Calu3 (cell line): ENCODE data around the gene CACNG4. TPM values are rescaled to one million over a fixed set of nuclear protein-coding genes. Genes with fewer than 3 reads are reported as not detected.

Experiments used
- BruUV-seq: library from RNA; stranded (reverse); fragments of 400-500 nt; replicated peaks from 2 replicates; lab custom pipeline; 2021; lab: Mats Ljungman, UMichigan
- CTCF ChIA-PET: fragments of 300-600 bp; sonication (Branson Sonifier 250); formaldehyde crosslinking; loops from one replicate; lab custom pipeline; 2022; ENCODE audit warnings: antibody characterized with exemption; lab: Charles Lee
- DNase-seq: peaks from one replicate; pipeline ENCODE4 v3.0.0; 2022
- H3K27ac Mint-ChIP-seq: one replicate; pipeline ENCODE4 v1.8.0; 2022; ENCODE audit warnings: mixed read lengths; ENCODE audit not compliant: unreplicated experiment
- H3K27me3 Mint-ChIP-seq: one replicate; pipeline ENCODE4 v1.8.0; 2022; ENCODE audit warnings: mixed read lengths; ENCODE audit not compliant: unreplicated experiment
- H3K36me3 Mint-ChIP-seq: one replicate; pipeline ENCODE4 v1.8.0; 2022; ENCODE audit warnings: mild to moderate bottlenecking, moderate library complexity, mixed read lengths; ENCODE audit not compliant: insufficient read depth, unreplicated experiment
- H3K4me1 Mint-ChIP-seq: one replicate; pipeline ENCODE4 v1.8.0; 2022; ENCODE audit warnings: mild to moderate bottlenecking, low read depth, mixed read lengths; ENCODE audit not compliant: unreplicated experiment
- H3K4me3 Mint-ChIP-seq: one replicate; pipeline ENCODE4 v1.8.0; 2022; ENCODE audit warnings: mild to moderate bottlenecking, low read depth, moderate library complexity, mixed read lengths; ENCODE audit not compliant: unreplicated experiment
- H3K9me3 Mint-ChIP-seq: one replicate; pipeline ENCODE4 v1.8.0; 2022; ENCODE audit warnings: low read depth, mixed read lengths; ENCODE audit not compliant: unreplicated experiment
- intact Hi-C: fragments of 100-400 bp; cut with micrococcal nuclease; formaldehyde crosslinking; loops from one replicate; pipeline ENCODE4 v1.10.0; 2022; ENCODE audit not compliant: unreplicated experiment
- total RNA-seq: library from RNA; stranded (reverse); gene quantifications from 2 replicates; pipeline ENCODE4 v1.2.3, GENCODE V29; 2022
- TF ChIP-seq, protein P1 (sequence below): fragments of 200-600 bp; IDR thresholded peaks from one replicate; pipeline ENCODE4 v1.8.0; 2022; ENCODE audit warnings: antibody characterized with exemption; ENCODE audit not compliant: unreplicated experiment

The CACNG4 gene
- total RNA-seq, 1 experiment from 2014 or later, result 3.8 TPM

DNA sequence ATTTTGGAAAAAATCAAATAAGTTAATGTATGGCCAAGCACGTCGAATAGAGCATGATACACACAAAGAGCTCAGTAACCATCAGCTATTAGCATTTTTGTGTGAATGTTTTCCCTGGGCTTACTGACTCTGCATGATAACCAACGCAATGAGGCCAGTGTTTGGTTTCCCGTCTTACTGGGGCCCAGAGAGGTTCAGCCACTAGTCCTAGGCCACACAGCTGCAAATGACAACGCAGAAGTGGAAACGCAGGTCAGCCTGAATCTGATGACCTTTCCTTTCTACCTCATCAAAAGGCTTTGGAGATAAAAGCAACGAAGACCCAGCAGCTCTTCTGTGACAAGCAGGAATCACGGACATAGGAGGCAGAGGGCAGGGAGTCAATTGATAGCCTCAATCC, 7.2 kb upstream of the CACNG4 start:
- Mint-ChIP-seq H3K4me1 (peaks cover 19% of the 10 kb centered on the region), H3K9me3 (no peaks in the 10 kb centered on the region), H3K27me3 (peaks cover 4% of the 10 kb centered on the region), H3K36me3 (peaks cover 17% of the 10 kb centered on the region), H3K4me3 (no peak overlapping the region), H3K27ac (no peak overlapping the region)
- DNase-seq, result no peak
- intact Hi-C loops, result no loop called here
- CTCF ChIA-PET, result interaction anchor here (1.5 kb wide), 1 partner anchor 13 kb away, joined by 3 read pairs; no protein-coding TSS in a partner anchor
- TF ChIP-seq, protein P1, sequence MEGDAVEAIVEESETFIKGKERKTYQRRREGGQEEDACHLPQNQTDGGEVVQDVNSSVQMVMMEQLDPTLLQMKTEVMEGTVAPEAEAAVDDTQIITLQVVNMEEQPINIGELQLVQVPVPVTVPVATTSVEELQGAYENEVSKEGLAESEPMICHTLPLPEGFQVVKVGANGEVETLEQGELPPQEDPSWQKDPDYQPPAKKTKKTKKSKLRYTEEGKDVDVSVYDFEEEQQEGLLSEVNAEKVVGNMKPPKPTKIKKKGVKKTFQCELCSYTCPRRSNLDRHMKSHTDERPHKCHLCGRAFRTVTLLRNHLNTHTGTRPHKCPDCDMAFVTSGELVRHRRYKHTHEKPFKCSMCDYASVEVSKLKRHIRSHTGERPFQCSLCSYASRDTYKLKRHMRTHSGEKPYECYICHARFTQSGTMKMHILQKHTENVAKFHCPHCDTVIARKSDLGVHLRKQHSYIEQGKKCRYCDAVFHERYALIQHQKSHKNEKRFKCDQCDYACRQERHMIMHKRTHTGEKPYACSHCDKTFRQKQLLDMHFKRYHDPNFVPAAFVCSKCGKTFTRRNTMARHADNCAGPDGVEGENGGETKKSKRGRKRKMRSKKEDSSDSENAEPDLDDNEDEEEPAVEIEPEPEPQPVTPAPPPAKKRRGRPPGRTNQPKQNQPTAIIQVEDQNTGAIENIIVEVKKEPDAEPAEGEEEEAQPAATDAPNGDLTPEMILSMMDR, result no peak
- no TSS peak for BruUV-seq

DNA sequence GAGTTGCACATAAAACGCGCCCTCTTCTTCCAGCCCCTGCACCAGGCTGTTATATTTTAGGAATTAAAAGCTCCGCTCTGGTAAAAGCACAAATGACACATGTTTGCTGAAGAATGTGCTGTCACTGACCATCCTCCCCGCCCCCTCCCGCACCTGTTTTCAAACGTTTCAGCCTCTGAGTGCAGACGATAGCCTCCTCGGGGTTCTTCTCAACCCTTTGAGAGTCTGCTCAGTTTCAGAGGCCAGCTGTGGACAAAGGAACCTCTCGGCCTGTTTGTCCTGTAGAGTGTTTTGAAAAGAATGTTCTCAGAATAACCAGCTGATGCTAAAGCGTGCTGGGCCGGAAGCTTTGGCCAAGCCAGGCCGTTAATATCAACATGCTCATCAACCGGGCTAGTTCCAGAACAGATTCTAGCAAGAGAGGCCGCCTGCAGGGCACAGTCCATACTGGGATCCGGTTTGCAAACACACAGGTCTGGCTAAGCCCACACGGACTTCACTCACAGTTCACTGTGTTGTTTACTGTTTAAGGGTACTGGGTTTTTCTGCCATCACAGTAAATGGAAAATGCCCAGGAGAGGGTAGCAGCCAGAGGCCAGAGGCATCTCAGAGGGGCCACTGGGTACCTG, 6.4 kb upstream of the CACNG4 start:
- peaks cover 11% of the 10 kb centered on the region for H3K27me3 Mint-ChIP-seq
- no TSS peak for BruUV-seq
- TF ChIP-seq, protein P1, result no peak
- H3K4me1 Mint-ChIP-seq, result peaks cover 12% of the 10 kb centered on the region
- intact Hi-C loops, result no loop called here
- no peak for DNase-seq
- H3K9me3 Mint-ChIP-seq, result no peaks in the 10 kb centered on the region
- H3K27ac Mint-ChIP-seq, result no peak overlapping the region
- H3K4me3 Mint-ChIP-seq, result no peak overlapping the region
- H3K36me3 Mint-ChIP-seq, result peaks cover 10% of the 10 kb centered on the region
- CTCF ChIA-PET, result interaction anchor here (1.5 kb wide), 1 partner anchor 14 kb away, joined by 3 read pairs; no protein-coding TSS in a partner anchor

DNA sequence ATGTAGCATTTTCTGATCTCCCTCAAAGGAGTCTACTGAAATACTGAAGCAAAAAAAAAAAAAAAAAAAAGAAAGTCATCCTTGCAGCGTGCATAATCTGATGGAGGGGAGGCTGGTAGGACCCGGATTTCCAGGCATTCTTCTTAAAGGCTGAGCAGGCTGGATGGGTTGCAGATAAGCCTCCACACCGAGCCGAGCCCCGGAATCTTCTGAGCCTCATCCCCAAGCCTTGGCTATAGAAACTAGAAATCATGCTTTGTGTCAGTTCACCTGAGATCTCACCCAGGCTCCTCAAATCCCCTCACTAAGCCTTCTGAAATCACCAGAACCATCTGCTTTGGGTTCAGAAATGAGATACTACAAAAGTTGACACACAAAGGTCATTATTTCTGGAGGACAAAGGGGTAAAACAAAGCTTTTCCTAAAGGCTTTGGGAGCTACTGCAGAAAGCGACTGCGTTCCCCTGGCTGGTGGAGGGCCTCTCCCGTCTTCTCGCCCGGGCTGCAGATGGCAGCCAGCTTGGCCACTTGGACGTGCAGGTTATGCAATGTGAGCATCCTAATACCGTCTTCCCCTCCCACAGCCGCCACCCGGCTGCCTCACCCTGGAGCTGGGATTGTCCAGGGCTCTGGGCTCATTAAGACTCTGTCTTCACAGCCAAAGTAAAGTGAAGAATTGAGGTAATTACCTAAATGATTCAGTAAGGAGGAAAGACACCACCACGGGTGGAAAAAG, 4.7 kb upstream of the CACNG4 start:
- Mint-ChIP-seq H3K4me3 (no peak overlapping the region), H3K27me3 (peaks cover 23% of the 10 kb centered on the region), H3K27ac (no peak overlapping the region), H3K4me1 (no peaks in the 10 kb centered on the region), H3K9me3 (no peaks in the 10 kb centered on the region), H3K36me3 (peaks cover 2% of the 10 kb centered on the region)
- BruUV-seq, result no TSS peak
- TF ChIP-seq, protein P1, result no peak
- intact Hi-C loops, result no loop called here
- no peak for DNase-seq
- CTCF ChIA-PET, result no interaction called here

DNA sequence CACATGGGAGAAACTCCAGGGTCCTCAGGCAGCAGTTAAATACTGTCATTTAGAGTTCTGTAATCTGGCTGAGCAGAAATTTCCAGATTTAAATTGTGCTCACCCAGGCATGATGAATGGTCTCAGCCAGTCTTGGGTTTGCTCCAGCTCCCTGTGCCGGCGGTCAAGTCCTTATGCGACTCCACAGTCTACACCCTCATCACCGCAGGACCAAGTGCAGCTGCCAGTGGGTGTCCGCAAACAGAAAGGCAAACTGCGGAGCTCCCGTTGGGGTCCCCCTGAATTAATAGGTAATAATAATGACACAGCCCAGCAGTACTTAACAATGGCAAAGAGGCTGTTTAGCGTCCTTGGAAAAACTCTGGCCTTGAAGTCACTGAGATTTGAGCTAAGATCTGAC, 3.9 kb upstream of the CACNG4 start:
- no TSS peak for BruUV-seq
- Mint-ChIP-seq H3K9me3 (no peaks in the 10 kb centered on the region), H3K36me3 (peaks cover 10% of the 10 kb centered on the region), H3K27ac (no peak overlapping the region), H3K27me3 (peaks cover 23% of the 10 kb centered on the region), H3K4me1 (no peaks in the 10 kb centered on the region), H3K4me3 (no peak overlapping the region)
- CTCF ChIA-PET, result no interaction called here
- TF ChIP-seq, protein P1, result no peak
- intact Hi-C loops, result no loop called here
- no peak for DNase-seq
